ENCODE measurements around the gene MUC3A.

The MUC3A gene, protein sequence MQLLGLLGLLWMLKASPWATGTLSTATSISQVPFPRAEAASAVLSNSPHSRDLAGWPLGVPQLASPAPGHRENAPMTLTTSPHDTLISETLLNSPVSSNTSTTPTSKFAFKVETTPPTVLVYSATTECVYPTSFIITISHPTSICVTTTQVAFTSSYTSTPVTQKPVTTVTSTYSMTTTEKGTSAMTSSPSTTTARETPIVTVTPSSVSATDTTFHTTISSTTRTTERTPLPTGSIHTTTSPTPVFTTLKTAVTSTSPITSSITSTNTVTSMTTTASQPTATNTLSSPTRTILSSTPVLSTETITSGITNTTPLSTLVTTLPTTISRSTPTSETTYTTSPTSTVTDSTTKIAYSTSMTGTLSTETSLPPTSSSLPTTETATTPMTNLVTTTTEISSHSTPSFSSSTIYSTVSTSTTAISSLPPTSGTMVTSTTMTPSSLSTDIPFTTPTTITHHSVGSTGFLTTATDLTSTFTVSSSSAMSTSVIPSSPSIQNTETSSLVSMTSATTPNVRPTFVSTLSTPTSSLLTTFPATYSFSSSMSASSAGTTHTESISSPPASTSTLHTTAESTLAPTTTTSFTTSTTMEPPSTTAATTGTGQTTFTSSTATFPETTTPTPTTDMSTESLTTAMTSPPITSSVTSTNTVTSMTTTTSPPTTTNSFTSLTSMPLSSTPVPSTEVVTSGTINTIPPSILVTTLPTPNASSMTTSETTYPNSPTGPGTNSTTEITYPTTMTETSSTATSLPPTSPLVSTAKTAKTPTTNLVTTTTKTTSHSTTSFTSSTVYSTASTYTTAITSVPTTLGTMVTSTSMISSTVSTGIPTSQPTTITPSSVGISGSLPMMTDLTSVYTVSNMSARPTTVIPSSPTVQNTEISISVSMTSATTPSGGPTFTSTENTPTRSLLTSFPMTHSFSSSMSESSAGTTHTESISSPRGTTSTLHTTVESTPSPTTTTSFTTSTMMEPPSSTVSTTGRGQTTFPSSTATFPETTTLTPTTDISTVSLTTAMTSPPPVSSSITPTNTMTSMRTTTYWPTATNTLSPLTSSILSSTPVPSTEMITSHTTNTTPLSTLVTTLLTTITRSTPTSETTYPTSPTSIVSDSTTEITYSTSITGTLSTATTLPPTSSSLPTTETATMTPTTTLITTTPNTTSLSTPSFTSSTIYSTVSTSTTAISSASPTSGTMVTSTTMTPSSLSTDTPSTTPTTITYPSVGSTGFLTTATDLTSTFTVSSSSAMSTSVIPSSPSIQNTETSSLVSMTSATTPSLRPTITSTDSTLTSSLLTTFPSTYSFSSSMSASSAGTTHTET (N-terminal part only)

DNA sequence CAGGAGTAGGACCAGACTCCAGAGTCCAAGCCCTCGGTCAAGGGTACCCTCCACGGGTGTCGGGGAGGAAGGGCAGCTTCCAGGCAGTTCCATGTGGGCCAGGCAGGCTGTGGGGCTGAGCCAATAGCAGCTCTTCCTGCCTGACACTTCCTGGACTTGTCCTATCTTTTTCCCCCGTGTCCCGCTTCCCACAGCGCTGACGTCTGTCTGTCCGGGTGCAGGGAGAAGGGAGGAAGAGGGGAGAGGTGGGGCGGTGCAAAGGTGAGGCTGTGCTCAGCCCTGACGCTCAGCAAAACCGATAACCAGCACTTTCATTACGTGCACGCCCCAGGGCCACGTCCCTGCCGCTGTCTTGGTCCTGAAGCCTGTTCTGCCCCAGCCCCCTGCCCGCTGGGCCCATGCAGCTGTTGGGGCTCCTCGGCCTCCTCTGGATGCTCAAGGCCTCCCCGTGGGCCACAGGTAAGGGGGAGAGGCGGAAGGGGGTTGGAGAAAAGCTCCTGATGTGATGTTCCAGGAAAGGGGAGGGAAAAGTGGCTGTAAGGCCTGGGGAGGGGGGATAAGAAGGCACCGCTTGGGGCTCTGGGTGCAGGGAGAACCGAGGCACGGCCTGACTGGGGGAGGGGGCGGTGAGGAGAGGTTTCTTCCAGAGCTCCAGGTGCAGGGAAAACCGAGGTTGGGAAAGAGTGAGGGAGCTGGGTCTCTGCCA is at the start of gene MUC3A:
MUC3A (plus strand) TSS at position 308 of the 706 bp plus-strand sequence; CDS start at position 399, 91 bp downstream.
- no peak for TF ChIP-seq ZBTB17 (tag by site-specific recombination; IDR thresholded peaks at IDR 0.05)
- TF ChIP-seq ZFP41 (tag by site-specific recombination; IDR thresholded peaks at IDR 0.05; ENCODE audit: borderline replicate concordance) = no peak
- TF ChIP-seq, protein P1, sequence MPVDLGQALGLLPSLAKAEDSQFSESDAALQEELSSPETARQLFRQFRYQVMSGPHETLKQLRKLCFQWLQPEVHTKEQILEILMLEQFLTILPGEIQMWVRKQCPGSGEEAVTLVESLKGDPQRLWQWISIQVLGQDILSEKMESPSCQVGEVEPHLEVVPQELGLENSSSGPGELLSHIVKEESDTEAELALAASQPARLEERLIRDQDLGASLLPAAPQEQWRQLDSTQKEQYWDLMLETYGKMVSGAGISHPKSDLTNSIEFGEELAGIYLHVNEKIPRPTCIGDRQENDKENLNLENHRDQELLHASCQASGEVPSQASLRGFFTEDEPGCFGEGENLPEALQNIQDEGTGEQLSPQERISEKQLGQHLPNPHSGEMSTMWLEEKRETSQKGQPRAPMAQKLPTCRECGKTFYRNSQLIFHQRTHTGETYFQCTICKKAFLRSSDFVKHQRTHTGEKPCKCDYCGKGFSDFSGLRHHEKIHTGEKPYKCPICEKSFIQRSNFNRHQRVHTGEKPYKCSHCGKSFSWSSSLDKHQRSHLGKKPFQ (tag by site-specific recombination; IDR thresholded peaks at IDR 0.05) = no peak
- no peak for TF ChIP-seq ZNF768 (tag by site-specific recombination; IDR thresholded peaks at IDR 0.05)
- TF ChIP-seq ZNF138 (tag by site-specific recombination; IDR thresholded peaks at IDR 0.05; ENCODE audit: borderline replicate concordance) = no peak
- TF ChIP-seq ZNF214 (tag by site-specific recombination; IDR thresholded peaks at IDR 0.05; ENCODE audit: borderline replicate concordance) = no peak
- no peak for TF ChIP-seq ZNF366 (tag by site-specific recombination; conservative IDR thresholded peaks at IDR 0.05)
- TF ChIP-seq ZNF416 (tag by site-specific recombination; IDR thresholded peaks at IDR 0.05) = no peak
- TF ChIP-seq, protein P2, sequence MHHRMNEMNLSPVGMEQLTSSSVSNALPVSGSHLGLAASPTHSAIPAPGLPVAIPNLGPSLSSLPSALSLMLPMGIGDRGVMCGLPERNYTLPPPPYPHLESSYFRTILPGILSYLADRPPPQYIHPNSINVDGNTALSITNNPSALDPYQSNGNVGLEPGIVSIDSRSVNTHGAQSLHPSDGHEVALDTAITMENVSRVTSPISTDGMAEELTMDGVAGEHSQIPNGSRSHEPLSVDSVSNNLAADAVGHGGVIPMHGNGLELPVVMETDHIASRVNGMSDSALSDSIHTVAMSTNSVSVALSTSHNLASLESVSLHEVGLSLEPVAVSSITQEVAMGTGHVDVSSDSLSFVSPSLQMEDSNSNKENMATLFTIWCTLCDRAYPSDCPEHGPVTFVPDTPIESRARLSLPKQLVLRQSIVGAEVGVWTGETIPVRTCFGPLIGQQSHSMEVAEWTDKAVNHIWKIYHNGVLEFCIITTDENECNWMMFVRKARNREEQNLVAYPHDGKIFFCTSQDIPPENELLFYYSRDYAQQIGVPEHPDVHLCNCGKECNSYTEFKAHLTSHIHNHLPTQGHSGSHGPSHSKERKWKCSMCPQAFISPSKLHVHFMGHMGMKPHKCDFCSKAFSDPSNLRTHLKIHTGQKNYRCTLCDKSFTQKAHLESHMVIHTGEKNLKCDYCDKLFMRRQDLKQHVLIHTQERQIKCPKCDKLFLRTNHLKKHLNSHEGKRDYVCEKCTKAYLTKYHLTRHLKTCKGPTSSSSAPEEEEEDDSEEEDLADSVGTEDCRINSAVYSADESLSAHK (tag by site-specific recombination; IDR thresholded peaks at IDR 0.05) = no peak
- TF ChIP-seq ZNF114 (tag by site-specific recombination; IDR thresholded peaks at IDR 0.05) = no peak
- TF ChIP-seq MYNN (tag by site-specific recombination; IDR thresholded peaks at IDR 0.05; ENCODE audit: borderline replicate concordance) = no peak
- TF ChIP-seq, protein P3, sequence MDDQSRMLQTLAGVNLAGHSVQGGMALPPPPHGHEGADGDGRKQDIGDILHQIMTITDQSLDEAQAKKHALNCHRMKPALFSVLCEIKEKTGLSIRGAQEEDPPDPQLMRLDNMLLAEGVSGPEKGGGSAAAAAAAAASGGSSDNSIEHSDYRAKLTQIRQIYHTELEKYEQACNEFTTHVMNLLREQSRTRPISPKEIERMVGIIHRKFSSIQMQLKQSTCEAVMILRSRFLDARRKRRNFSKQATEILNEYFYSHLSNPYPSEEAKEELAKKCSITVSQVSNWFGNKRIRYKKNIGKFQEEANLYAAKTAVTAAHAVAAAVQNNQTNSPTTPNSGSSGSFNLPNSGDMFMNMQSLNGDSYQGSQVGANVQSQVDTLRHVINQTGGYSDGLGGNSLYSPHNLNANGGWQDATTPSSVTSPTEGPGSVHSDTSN (CRISPR knock-in tag; IDR thresholded peaks at IDR 0.05) = no peak
- no peak for TF ChIP-seq ZNF221 (tag by site-specific recombination; IDR thresholded peaks at IDR 0.05; ENCODE audit: borderline replicate concordance)
- no peak for TF ChIP-seq ZNF48 (tag by site-specific recombination; IDR thresholded peaks at IDR 0.05)
- TF ChIP-seq KLF7 (tag by site-specific recombination; IDR thresholded peaks at IDR 0.05; ENCODE audit: borderline replicate concordance) = no peak
- TF ChIP-seq, protein P4, sequence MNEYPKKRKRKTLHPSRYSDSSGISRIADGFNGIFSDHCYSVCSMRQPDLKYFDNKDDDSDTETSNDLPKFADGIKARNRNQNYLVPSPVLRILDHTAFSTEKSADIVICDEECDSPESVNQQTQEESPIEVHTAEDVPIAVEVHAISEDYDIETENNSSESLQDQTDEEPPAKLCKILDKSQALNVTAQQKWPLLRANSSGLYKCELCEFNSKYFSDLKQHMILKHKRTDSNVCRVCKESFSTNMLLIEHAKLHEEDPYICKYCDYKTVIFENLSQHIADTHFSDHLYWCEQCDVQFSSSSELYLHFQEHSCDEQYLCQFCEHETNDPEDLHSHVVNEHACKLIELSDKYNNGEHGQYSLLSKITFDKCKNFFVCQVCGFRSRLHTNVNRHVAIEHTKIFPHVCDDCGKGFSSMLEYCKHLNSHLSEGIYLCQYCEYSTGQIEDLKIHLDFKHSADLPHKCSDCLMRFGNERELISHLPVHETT (tag by site-specific recombination; IDR thresholded peaks at IDR 0.05) = no peak
- no peak for TF ChIP-seq ZNF169 (tag by site-specific recombination; IDR thresholded peaks at IDR 0.05)
- no peak for TF ChIP-seq TCF7L2 (IDR thresholded peaks at IDR 0.05; ENCODE audit: borderline replicate concordance, low read depth, low read length)
- Histone ChIP-seq H3K27ac (ENCODE audit: extremely low read depth, low read depth, low read length) (no peak within 1 kb of the TSS), H3K36me3 (ENCODE audit: control insufficient read depth in 2 of 2, insufficient read depth in 1 of 2, low read length in 2 of 2) (no peaks in the 10 kb centered on the region), H3K9me3 (ENCODE audit: control insufficient read depth, insufficient read depth, low read depth, low read length) (no peaks in the 10 kb centered on the region), H3K4me1 (ENCODE audit: control insufficient read depth, insufficient read depth, low read length) (no peaks in the 10 kb centered on the region), H3K4me3 (ENCODE audit: low read depth, low read length) (no peak within 1 kb of the TSS)
- ChIA-PET CTCF (interaction anchor here (0.5 kb wide), 1 partner anchor 224 kb away, joined by 3 read pairs; no protein-coding TSS in a partner anchor), POLR2A (no interaction called here)

Measured in HEK293 (cell line).